B cell (primary cell): Measurements from ENCODE around the gene AGGF1. TPM values are rescaled to one million over a fixed set of nuclear protein-coding genes. Genes with fewer than 3 reads are reported as not detected.
"Not testable (repeated sequence)": the region's sequence is repeated elsewhere in the genome, so short reads cannot be mapped to it uniquely, and the experiment has no call there.

ENCODE experiments used
- ATAC-seq: fragments of 200-7000 bp; cut with Tn5 transposase; one replicate; pipeline ENCODE4 v1.10.0; 2021; ENCODE audit warnings: low read depth, mild to moderate bottlenecking, moderate number of reproducible peaks, moderate library complexity
- CTCF ChIA-PET: fragments of 350-600 bp; sonication (Branson Sonifier 250); formaldehyde crosslinking; loops from one replicate; lab custom pipeline; 2021; ENCODE audit warnings: antibody characterized with exemption, inconsistent platforms; lab: Charles Lee
- POLR2A ChIA-PET: fragments of 350-600 bp; sonication (Branson Sonifier 250); formaldehyde crosslinking; loops from one replicate; lab custom pipeline; 2021; ENCODE audit warnings: antibody characterized with exemption; lab: Charles Lee
- DNase-seq: peaks from one replicate; pipeline ENCODE4 v3.0.0; 2013
- H2AFZ ChIP-seq: 2 replicates; pipeline ENCODE4 v1.6.1; 2012; ENCODE audit warnings: mild to moderate bottlenecking, low read depth, low read length; ENCODE audit not compliant: insufficient read depth, poor library complexity, severe bottlenecking
- H3K27ac ChIP-seq, 2 donors: 1 replicate in 1 of 2; 2 replicates in 1 of 2; pipeline ENCODE4 v1.5.1; 2012 to 2013; ENCODE audit warnings: low read length in 2 of 2, mild to moderate bottlenecking in 2 of 2, moderate library complexity in 1 of 2
- H3K27me3 ChIP-seq, 4 experiments: fragments of 200-600 bp in 1 of 4; sonication (generic) in 1 of 4; replicated peaks in 1 of 4; 1 replicate in 2 of 4; 2 replicates in 2 of 4; pipeline versions ENCODE4 v1.6.1 to v1.7.0; 2013 to 2016; ENCODE audit warnings: low read length in 3 of 4, mild to moderate bottlenecking in 2 of 4, mixed read lengths in 1 of 4, moderate library complexity in 1 of 4; ENCODE audit not compliant: insufficient read depth in 4 of 4, control insufficient read depth in 3 of 4; ENCODE audit errors: control extremely low read depth in 1 of 4
- H3K36me3 ChIP-seq, 2 experiments: replicated peaks in 1 of 2; 1 replicate in 1 of 2; 2 replicates in 1 of 2; pipeline versions ENCODE4 v1.6.1 to v1.7.1; 2013; ENCODE audit warnings: low read length in 1 of 2; ENCODE audit not compliant: insufficient read depth in 2 of 2, control insufficient read depth in 1 of 2; ENCODE audit errors: control extremely low read depth in 1 of 2, extremely low read depth in 1 of 2
- H3K4me1 ChIP-seq, 2 donors: fragments of 200-600 bp in 1 of 2; sonication (generic) in 1 of 2; 1 replicate in 1 of 2; 2 replicates in 1 of 2; pipeline versions ENCODE4 v1.5.1 to v1.6.1; 2013 to 2017; ENCODE audit warnings: low read length in 2 of 2; ENCODE audit not compliant: control insufficient read depth in 2 of 2, insufficient read depth in 2 of 2
- H3K4me2 ChIP-seq: replicated peaks from 2 replicates; pipeline ENCODE3; 2012; ENCODE audit warnings: mild to moderate bottlenecking, low read depth, low read length; ENCODE audit not compliant: poor library complexity, severe bottlenecking
- H3K4me3 ChIP-seq, 5 experiments: fragments of 200-600 bp in 1 of 5; sonication (generic) in 1 of 5; 1 replicate in 3 of 5; 2 replicates in 2 of 5; pipeline versions ENCODE4 v1.5.1 to v1.7.0; 2011 to 2016; ENCODE audit warnings: low read length in 4 of 5, mild to moderate bottlenecking in 4 of 5, low read depth in 2 of 5, control low read depth in 1 of 5, moderate library complexity in 1 of 5; ENCODE audit not compliant: insufficient read depth in 1 of 5; ENCODE audit errors: control extremely low read depth in 1 of 5, extremely low read depth in 1 of 5
- H3K79me2 ChIP-seq: fragments of 200-600 bp; sonication (generic); one replicate; pipeline ENCODE4 v1.6.0; 2016; ENCODE audit warnings: low read length; ENCODE audit not compliant: control insufficient read depth, insufficient read depth
- H3K9ac ChIP-seq: fragments of 200-600 bp; sonication (generic); 2 replicates; pipeline ENCODE4 v1.6.1; 2017; ENCODE audit warnings: mild to moderate bottlenecking, low read length, moderate library complexity
- H3K9me3 ChIP-seq, 3 donors: one replicate each; pipeline versions ENCODE4 v1.6.1 to v1.7.1; 2013; ENCODE audit warnings: low read length in 2 of 3; ENCODE audit not compliant: control insufficient read depth in 2 of 3, insufficient read depth in 1 of 3; ENCODE audit errors: control extremely low read depth in 1 of 3
- H4K20me1 ChIP-seq: 2 replicates; pipeline ENCODE4 v1.6.0; 2012; ENCODE audit warnings: mild to moderate bottlenecking, low read length; ENCODE audit not compliant: insufficient read depth, control insufficient read depth, poor library complexity, severe bottlenecking
- H3K27ac Mint-ChIP-seq: one replicate; pipeline ENCODE4 v1.8.0; 2021; ENCODE audit warnings: mixed read lengths
- H3K27me3 Mint-ChIP-seq: one replicate; pipeline ENCODE4 v1.8.0; 2021; ENCODE audit warnings: mixed read lengths
- H3K4me1 Mint-ChIP-seq: one replicate; pipeline ENCODE4 v1.8.0; 2021; ENCODE audit warnings: mixed read lengths
- H3K4me3 Mint-ChIP-seq: one replicate; pipeline ENCODE4 v1.8.0; 2021; ENCODE audit warnings: mixed read lengths
- H3K9me3 Mint-ChIP-seq: one replicate; pipeline ENCODE4 v1.8.0; 2022; ENCODE audit warnings: mixed read lengths; ENCODE audit not compliant: insufficient read depth
- CTCF ChIP-seq: fragments of 200-600 bp; IDR thresholded peaks from one replicate; pipeline ENCODE4 v1.8.0; 2022; ENCODE audit warnings: antibody characterized with exemption, mild to moderate bottlenecking
- EZH2 ChIP-seq: IDR thresholded peaks from 2 replicates; pipeline ENCODE4 v1.6.1; 2012; ENCODE audit warnings: borderline replicate concordance, low read depth, mild to moderate bottlenecking, moderate library complexity, low read length; ENCODE audit not compliant: insufficient read depth, poor library complexity, severe bottlenecking
- WGBS: methylation state at CpG from one replicate; pipeline ENCODE4 v1.1.5; 2013; ENCODE audit warnings: missing lambda C conversion rate; ENCODE audit not compliant: insufficient coverage; 5-methylcytosine and 5-hydroxymethylcytosine counted together
- intact Hi-C: fragments of 100-400 bp; cut with micrococcal nuclease; formaldehyde crosslinking; loops from one replicate; pipeline ENCODE4 v1.10.0; 2022
- polyA plus RNA-seq: library from polyadenylated mRNA; depleted of rRNA; stranded (reverse); fragments of >200 nt; gene quantifications from 2 replicates; pipeline ENCODE4 v1.2.3, GENCODE V29; 2012
- total RNA-seq, 2 donors: library from RNA; stranded (reverse); fragments of 120-200 nt in 1 of 2; gene quantifications; 1 replicate in 1 of 2; 2 replicates in 1 of 2; pipeline versions ENCODE4 v1.2.3 to v1.2.4, GENCODE V29; 2013 to 2022

Gene AGGF1
- total and polyA plus RNA-seq, 2 donors (not counting 1 experiment from before 2014, with no cell fraction given), result 9.3 to 25.6 TPM

- POLR2A ChIA-PET, result interaction anchor here (0.6 kb wide), 1 partner anchor 24 kb away, joined by 4 read pairs; no protein-coding TSS in a partner anchor
- H3K27ac ChIP-seq, result no peak overlapping the region
These were observed 39.2 kb upstream of the AGGF1 start for GRCh38 chr5:76990899-76991459.

GRCh38 chr5:76993436-76993835, 36.8 kb upstream of the AGGF1 start:
- H3K27ac Mint-ChIP-seq, H2AFZ ChIP-seq, DNase-seq, H3K4me3 ChIP-seq, H4K20me1 ChIP-seq, intact Hi-C loops, H3K9me3 ChIP-seq, CTCF ChIA-PET, H3K9ac ChIP-seq, H3K4me3 Mint-ChIP-seq, H3K27ac ChIP-seq, H3K79me2 ChIP-seq, H3K4me1 ChIP-seq, H3K36me3 ChIP-seq, ATAC-seq, H3K4me1 Mint-ChIP-seq, H3K9me3 Mint-ChIP-seq, POLR2A ChIA-PET, H3K27me3 ChIP-seq, H3K4me2 ChIP-seq, H3K27me3 Mint-ChIP-seq: not testable (repeated sequence)
- WGBS, result 97% methylated on average over 5 of the region's 9 CpGs

More at GRCh38 chr5:76990899-76991459, 39.2 kb upstream of the AGGF1 start:
- Histone ChIP-seq H2AFZ (no peak overlapping the region), H3K9me3 (no peaks in the 10 kb centered on the region), H3K36me3 (no peaks in the 10 kb centered on the region), H3K79me2 (no peaks in the 10 kb centered on the region), H3K9ac (no peak overlapping the region), H3K4me3 (no peak overlapping the region), H3K27me3 (no peaks in the 10 kb centered on the region), H4K20me1 (no peaks in the 10 kb centered on the region), H3K4me1 (no peaks in the 10 kb centered on the region), H3K4me2 (no peak overlapping the region)
- no peaks in the 10 kb centered on the region for H3K4me1 Mint-ChIP-seq
- peaks cover 3% of the 10 kb centered on the region for H3K27me3 Mint-ChIP-seq
- CTCF ChIA-PET, result no interaction called here
- H3K4me3 Mint-ChIP-seq, result no peak overlapping the region
- 71% methylated on average over 5 of the region's 5 CpGs for WGBS
- H3K27ac Mint-ChIP-seq, result no peak overlapping the region
- ATAC-seq (no peak), DNase-seq (no peak)
- TF ChIP-seq EZH2 (no peak), CTCF (no peak)
- H3K9me3 Mint-ChIP-seq, result no peaks in the 10 kb centered on the region
- intact Hi-C loops, result no loop called here
